Panc1 (cell line): ENCODE data around the gene TMEM151B. TPM values are rescaled to one million over a fixed set of nuclear protein-coding genes. Genes with fewer than 3 reads are reported as not detected.
A peak's percentile ranks its signal among the peaks of the same experiment; 100 is the strongest.

Source experiments
- ATAC-seq: fragments of 200-7000 bp; cut with Tn5 transposase; 2 replicates; pipeline ENCODE4 v1.9.1; 2020; ENCODE audit warnings: mild to moderate bottlenecking, moderate library complexity
- BruUV-seq: library from RNA; stranded (reverse); fragments of 400-500 nt; replicated peaks from 2 replicates; lab custom pipeline; 2021; lab: Mats Ljungman, UMichigan
- CTCF ChIA-PET: fragments of 300-600 bp; sonication (Branson Sonifier 250); formaldehyde crosslinking; loops from one replicate; lab custom pipeline; 2022; ENCODE audit warnings: antibody characterized with exemption; lab: Charles Lee
- POLR2A ChIA-PET: fragments of 300-600 bp; sonication (Branson Sonifier 250); formaldehyde crosslinking; loops from one replicate; lab custom pipeline; 2022; ENCODE audit warnings: antibody characterized with exemption; lab: Charles Lee
- DNase-seq: peaks from one replicate; pipeline ENCODE4 v3.0.0-alpha.2; 2010; ENCODE audit warnings: low read depth, low spot score
- H3K27ac ChIP-seq: 2 replicates; pipeline ENCODE4 v1.5.1; 2011; ENCODE audit warnings: mild to moderate bottlenecking, low read length, inconsistent platforms
- H3K27me3 ChIP-seq: fragments of 200-500 bp; sonication (Bioruptor generic); 2 replicates; pipeline ENCODE4 v1.6.0; 2014; ENCODE audit warnings: low read length, inconsistent platforms; ENCODE audit not compliant: control insufficient read depth, insufficient read depth
- H3K36me3 ChIP-seq: fragments of 200-500 bp; sonication (Bioruptor generic); 2 replicates; pipeline ENCODE4 v1.5.1; 2014; ENCODE audit warnings: inconsistent platforms, mild to moderate bottlenecking, low read length, moderate library complexity; ENCODE audit not compliant: control insufficient read depth, insufficient read depth
- H3K4me1 ChIP-seq: 2 replicates; pipeline ENCODE4 v1.5.1; 2011; ENCODE audit warnings: inconsistent platforms, mild to moderate bottlenecking, low read length, moderate library complexity; ENCODE audit not compliant: control insufficient read depth, insufficient read depth
- H3K4me3 ChIP-seq, 2 experiments: 2 replicates each; pipeline ENCODE4 v1.5.1; 2011 to 2012; ENCODE audit warnings: low read depth in 2 of 2, low read length in 2 of 2, mild to moderate bottlenecking in 2 of 2, inconsistent platforms in 1 of 2, moderate library complexity in 1 of 2
- H3K9me3 ChIP-seq: fragments of 200-500 bp; sonication (Bioruptor generic); 2 replicates; pipeline ENCODE4 v1.5.1; 2014; ENCODE audit warnings: low read depth, mild to moderate bottlenecking, inconsistent platforms, low read length, moderate library complexity; ENCODE audit not compliant: control insufficient read depth, insufficient read depth
- CTCF ChIP-seq: fragments of 450-650 bp; IDR thresholded peaks from 2 replicates; pipeline ENCODE4 v1.5.1; 2017; ENCODE audit warnings: mild to moderate bottlenecking
- POLR2AphosphoS5 ChIP-seq: IDR thresholded peaks from 2 replicates; pipeline ENCODE4 v1.6.1; 2012; ENCODE audit warnings: mild to moderate bottlenecking, low read depth, low read length, moderate library complexity
- REST ChIP-seq, 2 experiments: IDR thresholded peaks; 2 replicates each; pipeline ENCODE4 v1.6.1; 2011 to 2012; ENCODE audit warnings: low read depth in 2 of 2, control low read depth in 1 of 2, low read length in 1 of 2, mild to moderate bottlenecking in 1 of 2, moderate library complexity in 1 of 2; ENCODE audit not compliant: insufficient read depth in 1 of 2
- SIN3A ChIP-seq: IDR thresholded peaks from 2 replicates; pipeline ENCODE4 v1.6.1; 2012; ENCODE audit warnings: low read depth, mild to moderate bottlenecking, low read length, moderate library complexity, borderline replicate concordance; ENCODE audit not compliant: insufficient read depth
- TCF7L2 ChIP-seq: IDR thresholded peaks from 2 replicates; pipeline ENCODE4 v1.6.1; 2011; ENCODE audit warnings: mild to moderate bottlenecking, low read depth, low read length, inconsistent platforms
- in situ Hi-C: cut with HindIII; loops from 2 replicates; pipeline ENCODE4 v1.10.0; 2016; ENCODE audit warnings: low sequenced_read_pairs, low pct_unique_long_range_greater_than_20kb
- intact Hi-C: fragments of 100-400 bp; cut with micrococcal nuclease; formaldehyde crosslinking; loops from one replicate; pipeline ENCODE4 v1.10.0; 2022; ENCODE audit not compliant: unreplicated experiment
- total RNA-seq: library from RNA; stranded (reverse); gene quantifications from one replicate; pipeline ENCODE4 v1.2.1, GENCODE V29; 2021; ENCODE audit not compliant: unreplicated experiment

The TMEM151B gene
- total RNA-seq, 1 experiment from 2014 or later: 0.18 TPM

GRCh38 chr6:44289726-44290260 is 19.5 kb downstream of the TMEM151B start:
- ChIA-PET POLR2A (no interaction called here), CTCF (no interaction called here)
- DNase-seq (no peak), ATAC-seq (0 out of 2 replicates have a peak, but pooled peaks have one; percentile 35)
- Histone ChIP-seq H3K27me3 (peaks cover 11% of the 10 kb centered on the region; the same call in 1 of the 2 replicates), H3K9me3 (no peaks in the 10 kb centered on the region), H3K36me3 (no peaks in the 10 kb centered on the region), H3K4me3 (no peak overlapping the region), H3K4me1 (no peaks in the 10 kb centered on the region), H3K27ac (no peak overlapping the region)
- in situ Hi-C loops (no loop called here), intact Hi-C loops (loop anchor here (5.0 kb wide), 1 partner anchor 48 kb away; no protein-coding TSS in a partner anchor)
- no peak for TF ChIP-seq SIN3A
- no peak for TF ChIP-seq CTCF
- TF ChIP-seq POLR2AphosphoS5: no peak
- no TSS peak for BruUV-seq

- no peaks in the 10 kb centered on the region for H3K4me1 ChIP-seq
- H3K36me3 ChIP-seq: no peaks in the 10 kb centered on the region
- no peak overlapping the region for H3K4me3 ChIP-seq
- no peak for ATAC-seq
- CTCF ChIA-PET: no interaction called here
- DNase-seq: no peak
- H3K27me3 ChIP-seq: peaks cover 16% of the 10 kb centered on the region
- POLR2A ChIA-PET: no interaction called here
- no peaks in the 10 kb centered on the region for H3K9me3 ChIP-seq
- H3K27ac ChIP-seq: no peak overlapping the region
- TF ChIP-seq POLR2AphosphoS5: no peak
- no peak for TF ChIP-seq SIN3A
- TF ChIP-seq TCF7L2: no peak
- TF ChIP-seq REST (IDR thresholded peaks at IDR 0.05; ENCODE audit: insufficient read depth in 1 of 2, low read depth in 2 of 2, low read length in 1 of 2): no peak
- no peak for TF ChIP-seq CTCF
- BruUV-seq: no TSS peak
- intact Hi-C loops: no loop called here
- in situ Hi-C loops: no loop called here
Measured at GRCh38 chr6:44291841-44292240, 21.6 kb downstream of the TMEM151B start.
